Muscle layer of colon (tissue), 2 donors: ENCODE results near the gene RRP7A.
"Not testable (repeated sequence)": the region's sequence is repeated elsewhere in the genome, so short reads cannot be mapped to it uniquely, and the experiment has no call there.

Experiments used
- H3K27ac ChIP-seq: one replicate; pipeline ENCODE4 v1.7.0; 2013; ENCODE audit warnings: low read depth, mild to moderate bottlenecking, low read length, moderate library complexity
- H3K27me3 ChIP-seq, 2 donors: one replicate each; pipeline ENCODE4 v1.7.0; 2013; ENCODE audit warnings: low read length in 2 of 2, mild to moderate bottlenecking in 2 of 2; ENCODE audit not compliant: insufficient read depth in 2 of 2, control insufficient read depth in 1 of 2
- H3K36me3 ChIP-seq: one replicate; pipeline ENCODE4 v1.7.0; 2013; ENCODE audit warnings: mild to moderate bottlenecking, low read length; ENCODE audit not compliant: insufficient read depth
- H3K4me1 ChIP-seq: one replicate; pipeline ENCODE4 v1.7.0; 2013; ENCODE audit warnings: mild to moderate bottlenecking, low read length; ENCODE audit not compliant: insufficient read depth
- H3K4me3 ChIP-seq, 2 donors: one replicate each; pipeline ENCODE4 v1.7.0; 2013; ENCODE audit warnings: low read length in 2 of 2, low read depth in 1 of 2, mild to moderate bottlenecking in 1 of 2, moderate library complexity in 1 of 2
- H3K9ac ChIP-seq: one replicate; pipeline ENCODE4 v1.7.0; 2013; ENCODE audit warnings: low read length
- H3K9me3 ChIP-seq: one replicate; pipeline ENCODE4 v1.7.0; 2013; ENCODE audit warnings: mild to moderate bottlenecking, low read length
- donor health status: abdominal sarcoma.
- donor health status: Adenocarcinoma of cecum.

Gene RRP7A

DNA sequence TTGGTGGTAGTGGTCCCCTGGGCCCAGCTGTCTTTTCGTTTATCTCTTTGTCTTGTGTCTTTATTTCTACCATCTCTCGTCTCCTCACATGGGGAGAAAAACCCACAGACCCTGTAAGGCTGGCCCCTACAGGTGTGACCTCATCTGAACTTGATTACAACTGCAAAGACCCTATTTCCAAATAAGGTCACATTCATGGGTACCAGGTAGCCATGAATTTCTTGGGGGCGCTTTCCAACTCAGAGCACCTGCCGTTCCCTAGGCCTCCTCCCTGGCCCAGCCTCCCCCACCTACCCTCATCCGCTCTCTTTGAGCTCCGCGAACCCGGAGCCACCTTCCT lies 14.0 kb upstream of the RRP7A start:
- no peak overlapping the region for H3K27ac ChIP-seq
- H3K4me3 ChIP-seq = no peak overlapping the region

DNA sequence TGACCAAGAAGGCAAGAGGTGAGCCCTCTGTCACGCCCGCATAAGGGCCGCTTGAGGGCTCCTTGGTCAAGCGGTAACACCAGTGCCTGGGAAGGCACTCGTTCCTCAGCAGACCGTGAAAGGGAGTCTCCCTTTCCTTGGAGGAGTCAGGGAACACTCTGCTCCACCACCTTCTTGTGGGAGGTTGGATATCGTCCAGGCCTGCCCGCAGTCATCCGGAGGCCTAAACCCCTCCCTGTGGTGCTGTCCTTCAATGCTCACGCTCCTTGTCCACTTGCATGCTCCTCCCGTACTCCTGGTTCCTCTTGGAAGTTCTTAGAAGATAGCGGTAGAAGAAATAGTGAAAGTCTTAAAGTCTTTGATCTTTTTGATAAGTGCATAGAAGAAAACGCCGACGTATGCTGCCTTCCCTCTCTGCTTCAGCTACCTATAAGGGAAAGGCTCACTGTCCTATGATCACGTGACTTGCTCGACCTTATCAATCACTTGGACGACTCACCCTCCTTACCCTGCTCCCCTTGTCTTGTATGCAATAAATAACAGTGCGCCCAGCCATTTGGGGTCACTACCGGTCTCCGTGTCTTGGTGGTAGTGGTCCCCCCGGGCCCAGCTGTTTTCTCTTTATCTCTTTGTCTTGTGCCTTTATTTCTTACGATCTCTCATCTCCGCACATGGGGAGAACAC lies 11.9 kb upstream of the RRP7A start:
- H3K27ac ChIP-seq = not testable (repeated sequence)

More for the DNA sequence above, 14.0 kb upstream of the RRP7A start:
- no peak overlapping the region for H3K9ac ChIP-seq
- no peaks in the 10 kb centered on the region for H3K36me3 ChIP-seq
- no peaks in the 10 kb centered on the region for H3K4me1 ChIP-seq
- no peaks in the 10 kb centered on the region for H3K27me3 ChIP-seq
- no peaks in the 10 kb centered on the region for H3K9me3 ChIP-seq

DNA sequence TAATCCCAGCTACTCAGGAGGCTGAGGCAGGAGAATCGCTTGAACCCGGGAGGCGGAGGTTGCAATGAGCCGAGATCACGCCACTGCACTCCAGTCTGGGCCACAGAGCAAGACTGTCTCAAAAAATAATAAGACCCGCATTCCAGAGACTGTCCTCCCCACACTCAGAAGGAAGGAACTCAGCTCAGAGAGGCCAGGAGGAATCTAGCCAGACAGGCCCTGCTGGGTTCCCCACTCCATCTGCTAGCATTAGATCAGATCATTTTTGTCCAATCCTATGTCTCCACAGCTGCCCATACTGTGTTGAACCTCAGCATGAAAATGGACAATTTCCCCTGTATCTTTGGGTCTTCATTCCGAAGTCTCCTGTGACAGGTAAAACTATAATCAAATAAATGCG lies 9.8 kb upstream of the RRP7A start:
- H3K9ac ChIP-seq, H3K4me1 ChIP-seq, H3K9me3 ChIP-seq, H3K36me3 ChIP-seq, H3K27me3 ChIP-seq, H3K4me3 ChIP-seq, H3K27ac ChIP-seq: not testable (repeated sequence)

More for the DNA sequence above, 11.9 kb upstream of the RRP7A start:
- H3K4me1 ChIP-seq, H3K9ac ChIP-seq, H3K4me3 ChIP-seq, H3K27me3 ChIP-seq, H3K36me3 ChIP-seq, H3K9me3 ChIP-seq: not testable (repeated sequence)

DNA sequence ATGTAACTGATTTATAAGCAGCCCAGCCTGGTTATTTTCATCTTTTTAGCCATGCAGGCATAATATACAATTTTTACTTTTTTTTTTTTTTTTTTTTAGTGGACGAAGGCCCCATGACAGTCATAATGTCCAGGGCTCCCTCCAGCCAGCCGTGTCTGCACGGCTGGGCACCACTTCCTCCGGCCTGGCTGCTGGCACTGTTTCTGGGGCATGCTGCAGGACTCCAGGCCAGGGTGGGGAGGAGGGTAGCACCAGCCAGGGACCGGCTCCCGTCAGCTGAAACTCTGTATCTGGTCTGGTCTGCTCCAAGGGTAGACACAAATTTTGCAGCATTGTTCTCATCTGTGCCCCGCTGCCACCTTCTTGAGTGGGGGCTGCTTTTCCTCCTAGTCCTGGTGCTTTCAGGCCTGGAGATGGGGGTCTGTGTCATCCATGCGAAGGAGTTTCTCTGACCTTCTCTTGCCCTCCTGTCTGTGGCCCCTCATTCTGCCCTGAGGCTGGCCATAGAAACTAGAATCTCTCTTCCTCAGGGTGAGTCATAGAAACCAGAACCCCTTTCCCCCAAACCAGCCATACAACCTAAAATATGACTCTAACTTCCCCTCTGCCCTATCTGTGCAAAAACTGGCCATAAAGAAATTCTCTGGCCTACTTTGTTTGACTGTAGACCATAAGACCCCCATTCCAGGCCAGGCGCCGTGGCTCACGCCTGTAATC lies 9.2 kb upstream of the RRP7A start:
- Histone ChIP-seq H3K9me3 (no peaks in the 10 kb centered on the region), H3K36me3 (no peaks in the 10 kb centered on the region), H3K9ac (no peak overlapping the region), H3K4me1 (no peaks in the 10 kb centered on the region), H3K4me3 (no peak overlapping the region), H3K27me3 (no peaks in the 10 kb centered on the region), H3K27ac (no peak overlapping the region)

DNA sequence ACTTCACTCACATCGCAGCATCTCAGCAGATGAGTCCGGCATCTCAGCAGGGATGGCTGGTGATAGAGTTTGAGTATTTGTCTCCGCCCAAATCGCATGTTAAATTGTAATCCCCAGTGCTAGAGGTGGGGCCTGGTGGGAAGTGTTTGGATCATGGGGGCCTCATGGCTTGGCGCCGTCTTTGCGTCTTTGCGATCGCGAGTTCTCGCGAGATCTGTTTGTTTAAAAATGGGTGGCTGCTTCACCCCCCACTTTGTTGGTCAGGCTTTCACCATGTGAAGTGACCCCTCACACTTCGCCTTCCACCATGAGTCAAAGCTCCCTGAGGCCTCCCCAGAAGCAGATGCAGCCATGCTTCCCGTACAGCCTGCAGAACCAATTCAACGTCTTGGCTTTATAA lies 3.0 kb upstream of the RRP7A start:
- Histone ChIP-seq H3K9me3 (no peaks in the 10 kb centered on the region), H3K9ac (no peak overlapping the region), H3K4me3 (no peak overlapping the region), H3K36me3 (peaks cover 4% of the 10 kb centered on the region), H3K27ac (no peak overlapping the region), H3K27me3 (no peaks in the 10 kb centered on the region), H3K4me1 (peaks cover 15% of the 10 kb centered on the region)

DNA sequence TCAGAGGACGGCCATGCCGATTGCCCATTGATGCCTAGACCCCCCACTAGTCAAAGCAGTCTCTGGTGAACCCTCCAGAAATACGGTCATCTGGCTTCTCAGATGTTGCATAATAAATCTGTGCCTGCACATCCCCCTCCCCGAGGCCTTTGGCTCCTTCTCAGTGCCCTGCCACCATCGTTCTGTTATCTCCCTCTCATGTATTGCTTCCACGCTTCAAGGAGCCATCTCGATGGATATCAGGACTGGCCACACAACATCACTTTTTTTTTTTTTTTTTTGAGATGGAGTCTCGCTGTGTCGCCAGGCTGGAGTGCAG lies 1.6 kb upstream of the RRP7A start:
- H3K9ac ChIP-seq = no peak overlapping the region
- H3K36me3 ChIP-seq = peaks cover 8% of the 10 kb centered on the region
- no peak overlapping the region for H3K27ac ChIP-seq
- H3K27me3 ChIP-seq = no peaks in the 10 kb centered on the region
- H3K4me3 ChIP-seq = no peak overlapping the region
- no peaks in the 10 kb centered on the region for H3K9me3 ChIP-seq
- peaks cover 15% of the 10 kb centered on the region for H3K4me1 ChIP-seq

DNA sequence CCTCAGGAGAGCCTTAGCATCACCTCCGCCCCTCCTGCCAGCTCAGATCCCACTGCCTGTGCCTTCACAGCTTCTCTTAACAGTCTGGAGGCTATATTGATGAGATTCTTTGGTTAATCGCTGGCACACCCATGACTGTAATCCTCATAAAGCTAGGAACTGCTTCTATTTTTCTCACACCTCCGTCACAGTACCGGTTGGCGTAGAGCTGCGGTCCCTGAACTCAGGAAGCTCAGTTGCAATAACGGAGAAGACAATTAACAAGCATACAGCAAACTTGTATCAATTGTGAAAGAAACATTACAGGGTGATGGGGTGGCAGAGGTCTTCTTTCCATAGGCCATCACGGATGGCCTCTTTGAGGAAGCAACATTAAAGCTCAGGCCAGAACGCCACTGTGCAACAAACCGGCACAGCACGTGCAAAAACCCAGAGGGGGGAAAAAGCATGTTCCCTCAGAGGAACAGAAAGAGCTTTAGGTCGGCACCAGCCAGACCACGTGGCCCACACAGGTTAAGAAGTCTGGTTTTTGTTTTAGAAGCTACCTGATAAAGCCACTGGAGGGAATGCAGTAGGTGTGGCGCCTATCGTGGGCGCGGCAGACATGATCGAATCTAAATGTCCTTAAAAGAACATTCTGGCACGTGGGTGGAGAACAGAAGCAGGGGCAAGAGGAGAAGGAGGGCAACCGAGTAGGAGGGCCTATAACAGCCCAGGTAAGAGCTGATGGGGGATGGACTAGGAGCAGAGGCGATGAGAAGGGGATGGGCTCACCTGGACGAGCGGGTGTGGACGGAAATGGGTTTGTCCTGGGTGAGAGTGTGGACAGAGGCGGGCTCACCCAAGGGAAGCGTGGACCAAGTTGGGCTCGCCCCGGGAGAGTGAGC lies 715 bp downstream of the RRP7A start:
- Histone ChIP-seq H3K36me3 (peaks cover 21% of the 10 kb centered on the region), H3K4me3 (peak overlapping the region; percentile 54 to 59), H3K9ac (peak overlapping the region; percentile 66), H3K27ac (peak overlapping the region; percentile 44), H3K4me1 (peaks cover 15% of the 10 kb centered on the region)
- H3K9me3 ChIP-seq, H3K27me3 ChIP-seq: not testable (repeated sequence)

DNA sequence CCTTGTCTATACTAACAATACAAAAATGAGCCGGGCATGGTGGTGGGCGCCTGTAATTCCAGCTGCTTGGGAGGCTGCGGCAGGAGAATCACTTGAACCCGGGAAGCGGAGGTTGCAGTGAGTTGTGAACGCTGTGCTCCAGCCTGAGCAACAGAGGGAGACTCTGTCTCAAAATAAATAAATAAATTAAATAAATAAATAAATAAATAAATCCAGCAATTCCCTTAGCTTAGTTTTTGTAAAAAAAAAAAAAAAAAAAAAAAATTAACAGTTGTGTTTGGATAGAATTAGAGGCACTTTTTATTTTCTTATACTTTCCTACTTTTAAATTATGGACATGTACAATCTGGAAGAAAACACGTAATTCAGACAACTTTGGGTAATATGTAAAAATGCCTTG lies 2.5 kb downstream of the RRP7A start:
- not testable (repeated sequence) for H3K9ac ChIP-seq, H3K9me3 ChIP-seq, H3K4me3 ChIP-seq, H3K27me3 ChIP-seq, H3K27ac ChIP-seq
- Histone ChIP-seq H3K4me1 (peaks cover 15% of the 10 kb centered on the region), H3K36me3 (peaks cover 24% of the 10 kb centered on the region)

DNA sequence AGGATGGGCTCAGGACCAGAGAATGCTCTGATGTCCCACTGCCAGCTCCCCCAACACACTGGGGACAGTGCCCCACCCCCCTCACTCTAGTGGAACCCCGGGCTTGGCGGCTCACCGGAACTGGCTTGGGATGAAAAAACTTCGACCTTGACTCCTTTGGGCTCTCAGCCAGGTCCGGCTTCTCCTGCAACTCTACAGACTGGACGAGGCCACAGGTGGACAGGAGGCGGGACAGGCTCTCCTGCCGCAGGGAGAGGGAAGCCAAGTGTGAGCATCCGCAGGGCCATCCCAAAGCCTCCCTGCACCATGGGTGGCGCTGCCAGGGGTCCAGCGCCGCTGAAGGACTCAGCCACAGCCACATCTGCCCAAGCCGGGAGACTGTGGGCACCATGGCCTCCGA lies 3.7 kb downstream of the RRP7A start:
- H3K9me3 ChIP-seq = no peaks in the 10 kb centered on the region
- H3K27ac ChIP-seq = no peak overlapping the region
- H3K27me3 ChIP-seq = no peaks in the 10 kb centered on the region
- no peak overlapping the region for H3K4me3 ChIP-seq
- peaks cover 33% of the 10 kb centered on the region for H3K36me3 ChIP-seq
- no peak overlapping the region for H3K9ac ChIP-seq
- H3K4me1 ChIP-seq = peaks cover 15% of the 10 kb centered on the region

DNA sequence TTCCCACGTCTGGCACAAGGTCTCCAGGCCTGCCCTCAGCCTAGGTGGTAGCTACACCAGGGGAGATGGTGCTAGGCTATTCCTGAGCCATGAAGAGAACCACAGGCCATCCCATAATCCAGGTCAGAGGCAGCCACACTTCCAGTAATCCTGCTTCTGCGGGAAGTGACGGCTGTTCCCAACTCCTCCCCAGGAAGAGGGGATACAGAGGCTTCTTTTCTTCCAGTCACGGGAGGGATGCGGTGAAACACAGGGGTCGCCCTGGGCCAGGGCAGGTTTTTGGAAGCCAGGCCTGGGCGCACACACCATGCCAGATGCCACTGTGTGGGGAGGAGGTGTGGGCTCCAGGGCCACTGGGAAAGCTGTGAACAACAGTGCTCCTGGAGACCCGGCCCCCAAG lies 4.3 kb downstream of the RRP7A start:
- not testable (repeated sequence) for H3K9me3 ChIP-seq, H3K27me3 ChIP-seq, H3K27ac ChIP-seq, H3K9ac ChIP-seq, H3K4me3 ChIP-seq
- Histone ChIP-seq H3K4me1 (peaks cover 15% of the 10 kb centered on the region), H3K36me3 (peaks cover 37% of the 10 kb centered on the region)

DNA sequence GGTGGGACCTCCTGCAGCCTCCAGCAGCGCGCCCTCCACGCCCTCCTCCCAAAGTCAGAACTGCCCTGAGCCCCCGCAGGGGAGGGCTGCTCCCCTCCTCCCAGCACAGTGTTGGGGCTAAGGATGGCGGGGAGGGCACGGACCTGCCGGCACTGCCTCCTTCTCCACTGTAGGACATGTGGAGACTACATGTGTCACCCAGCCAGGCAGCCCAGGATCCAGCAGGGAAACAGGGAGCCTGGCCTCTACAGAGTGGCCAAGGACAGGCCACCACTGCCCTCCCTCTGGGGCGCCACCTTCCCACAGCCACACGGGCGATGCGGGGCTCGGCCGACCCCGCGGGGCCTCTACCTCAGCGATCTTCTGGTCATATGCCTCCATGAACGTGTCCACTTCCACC lies 5.3 kb downstream of the RRP7A start:
- H3K9ac ChIP-seq, H3K27ac ChIP-seq, H3K9me3 ChIP-seq, H3K27me3 ChIP-seq, H3K4me3 ChIP-seq: not testable (repeated sequence)
- peaks cover 37% of the 10 kb centered on the region for H3K36me3 ChIP-seq
- peaks cover 11% of the 10 kb centered on the region for H3K4me1 ChIP-seq
